ENCODE measurements around the gene PNPLA6.

GRCh38 chr19:7561325-7561724 lies 25.8 kb downstream of the PNPLA6 start:
- TF ChIP-seq POLR2AphosphoS2 (IDR thresholded peaks at IDR 0.05; ENCODE audit: low read depth, low read length) (no peak), BCL11A (IDR thresholded peaks at IDR 0.05; ENCODE audit: low read depth, low read length) (no peak), CTCF (IDR thresholded peaks at IDR 0.05 in 2 of 3, conservative IDR thresholded peaks at IDR 0.05 in 1 of 3; ENCODE audit: control insufficient read depth in 2 of 3, extremely low read depth in 1 of 3, insufficient read depth in 1 of 3, low read depth in 3 of 3, low read length in 3 of 3) (no peak), E2F4 (IDR thresholded peaks at IDR 0.05; ENCODE audit: low read depth, low read length) (no peak), SMC3 (IDR thresholded peaks at IDR 0.05; ENCODE audit: borderline replicate concordance, low read length) (no peak), IRF3 (IDR thresholded peaks at IDR 0.05) (no peak), SREBF2 (IDR thresholded peaks at IDR 0.05; ENCODE audit: low read length) (no peak), MAX (IDR thresholded peaks at IDR 0.05; ENCODE audit: low read depth, low read length) (no peak), EP300 (IDR thresholded peaks at IDR 0.05; ENCODE audit: borderline replicate concordance in 1 of 2, control insufficient read depth in 1 of 2, low read depth in 2 of 2, low read length in 2 of 2) (no peak), SIN3A (IDR thresholded peaks at IDR 0.05; ENCODE audit: low read depth, low read length) (no peak)

All from GM12878 (cell line).